Endodermal cell (in vitro differentiated cells): ENCODE data around the gene UPF1. TPM values are rescaled to one million over a fixed set of nuclear protein-coding genes. Genes with fewer than 3 reads are reported as not detected.

Experiments used
- DNase-seq: peaks from one replicate; pipeline ENCODE4 v3.0.0-alpha.2; 2017
- H3K27ac ChIP-seq: 2 replicates; pipeline ENCODE4 v1.5.1; 2013; ENCODE audit warnings: mild to moderate bottlenecking, low read depth, low read length, moderate library complexity
- H3K27me3 ChIP-seq: 2 replicates; pipeline ENCODE4 v1.6.1; 2013; ENCODE audit warnings: mild to moderate bottlenecking, low read length, moderate library complexity; ENCODE audit not compliant: insufficient read depth, control insufficient read depth, poor library complexity, severe bottlenecking
- H3K36me3 ChIP-seq: 2 replicates; pipeline ENCODE4 v1.7.0; 2013; ENCODE audit warnings: mild to moderate bottlenecking, low read length, moderate library complexity; ENCODE audit not compliant: control insufficient read depth, insufficient read depth
- H3K4me1 ChIP-seq: one replicate; pipeline ENCODE4 v1.7.0; 2013; ENCODE audit warnings: low read length; ENCODE audit not compliant: control insufficient read depth, insufficient read depth
- H3K4me3 ChIP-seq: 2 replicates; pipeline ENCODE4 v1.5.1; 2013; ENCODE audit warnings: mild to moderate bottlenecking, low read length, moderate library complexity
- H3K9ac ChIP-seq: 2 replicates; pipeline ENCODE4 v1.6.1; 2013; ENCODE audit warnings: mild to moderate bottlenecking, low read length, moderate library complexity; ENCODE audit not compliant: poor library complexity, severe bottlenecking; ENCODE audit errors: extremely low read depth
- H3K9me3 ChIP-seq: 2 replicates; pipeline ENCODE4 v1.6.1; 2013; ENCODE audit warnings: mild to moderate bottlenecking, low read length, moderate library complexity; ENCODE audit not compliant: control insufficient read depth
- H3K27ac Mint-ChIP-seq: 2 replicates; pipeline ENCODE4 v1.8.0; 2020; ENCODE audit warnings: mixed read lengths
- H3K27me3 Mint-ChIP-seq: 2 replicates; pipeline ENCODE4 v1.8.0; 2021; ENCODE audit warnings: mild to moderate bottlenecking, mixed read lengths; ENCODE audit not compliant: insufficient read depth
- H3K36me3 Mint-ChIP-seq: 2 replicates; pipeline ENCODE4 v1.8.0; 2020; ENCODE audit warnings: low read depth, mixed read lengths
- H3K4me1 Mint-ChIP-seq: 2 replicates; pipeline ENCODE4 v1.8.0; 2020; ENCODE audit warnings: mixed read lengths
- H3K4me3 Mint-ChIP-seq: 2 replicates; pipeline ENCODE4 v1.8.0; 2020; ENCODE audit warnings: mild to moderate bottlenecking, moderate library complexity, mixed read lengths
- H3K9me3 Mint-ChIP-seq: 2 replicates; pipeline ENCODE4 v1.8.0; 2020; ENCODE audit warnings: mild to moderate bottlenecking, mixed read lengths
- WGBS, 2 experiments: methylation state at CpG; one replicate each; pipeline versions ENCODE4 v1.1.5 to v1.1.7; 2013; ENCODE audit warnings: missing lambda C conversion rate in 2 of 2, mixed read lengths in 1 of 2; ENCODE audit not compliant: insufficient coverage in 1 of 2, insufficient read length in 1 of 2; 5-methylcytosine and 5-hydroxymethylcytosine counted together
- total RNA-seq, 2 donors: library from RNA; stranded (reverse); fragmentation: NEBNext Ultra II Directional in 1 of 2; extraction: Animal tissue kit (Norgen Biotek cat#: 25700) in 1 of 2; gene quantifications; 2 replicates in 1 of 2; 3 replicates in 1 of 2; pipeline ENCODE4 v1.2.1, GENCODE V29; 2021
- TF ChIP-seq, protein P1 (sequence below): fragments of 200-600 bp; sonication (generic); conservative IDR thresholded peaks from 2 replicates; pipeline ENCODE4 v1.5.0; 2021; ENCODE audit warnings: antibody characterized with exemption, mild to moderate bottlenecking

UPF1 gene
- total RNA-seq, 2 donors from 2014 or later: 82.1 to 87.3 TPM

DNA sequence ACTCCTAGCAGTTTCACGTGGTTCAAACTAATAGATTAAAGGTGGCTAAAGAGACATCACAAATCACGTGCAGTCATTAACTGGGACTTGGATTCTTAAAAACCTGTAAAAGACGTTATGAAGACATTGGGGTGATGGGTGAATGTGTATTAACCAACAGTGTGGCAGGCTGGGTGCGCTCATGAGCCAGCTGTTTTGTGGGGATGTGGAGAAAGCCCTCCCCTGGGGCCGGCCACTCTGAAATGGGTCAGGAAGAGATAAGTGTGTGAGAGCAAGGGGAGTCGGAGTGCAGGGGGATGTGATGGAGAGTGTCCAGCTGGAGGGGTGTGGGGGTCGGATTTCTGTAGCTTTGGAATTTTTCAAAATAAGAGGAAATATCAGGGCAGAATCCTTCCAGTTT lies 10.4 kb downstream of the UPF1 start:
- peaks cover 19% of the 10 kb centered on the region for H3K36me3 ChIP-seq
- Mint-ChIP-seq H3K27me3 (no peaks in the 10 kb centered on the region), H3K4me1 (peaks cover 24% of the 10 kb centered on the region), H3K4me3 (no peak overlapping the region), H3K36me3 (peaks cover 20% of the 10 kb centered on the region), H3K27ac (peak overlapping the region; percentile 33), H3K9me3 (no peaks in the 10 kb centered on the region)
- H3K27ac ChIP-seq: no peak overlapping the region
- 87 to 94% methylated on average over 6 to 7 of the region's 7 CpGs for WGBS, 2 experiments
- no peak overlapping the region for H3K4me3 ChIP-seq
- H3K4me1 ChIP-seq: peaks cover 3% of the 10 kb centered on the region
- TF ChIP-seq, protein P1, sequence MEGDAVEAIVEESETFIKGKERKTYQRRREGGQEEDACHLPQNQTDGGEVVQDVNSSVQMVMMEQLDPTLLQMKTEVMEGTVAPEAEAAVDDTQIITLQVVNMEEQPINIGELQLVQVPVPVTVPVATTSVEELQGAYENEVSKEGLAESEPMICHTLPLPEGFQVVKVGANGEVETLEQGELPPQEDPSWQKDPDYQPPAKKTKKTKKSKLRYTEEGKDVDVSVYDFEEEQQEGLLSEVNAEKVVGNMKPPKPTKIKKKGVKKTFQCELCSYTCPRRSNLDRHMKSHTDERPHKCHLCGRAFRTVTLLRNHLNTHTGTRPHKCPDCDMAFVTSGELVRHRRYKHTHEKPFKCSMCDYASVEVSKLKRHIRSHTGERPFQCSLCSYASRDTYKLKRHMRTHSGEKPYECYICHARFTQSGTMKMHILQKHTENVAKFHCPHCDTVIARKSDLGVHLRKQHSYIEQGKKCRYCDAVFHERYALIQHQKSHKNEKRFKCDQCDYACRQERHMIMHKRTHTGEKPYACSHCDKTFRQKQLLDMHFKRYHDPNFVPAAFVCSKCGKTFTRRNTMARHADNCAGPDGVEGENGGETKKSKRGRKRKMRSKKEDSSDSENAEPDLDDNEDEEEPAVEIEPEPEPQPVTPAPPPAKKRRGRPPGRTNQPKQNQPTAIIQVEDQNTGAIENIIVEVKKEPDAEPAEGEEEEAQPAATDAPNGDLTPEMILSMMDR: no peak
- no peak for DNase-seq
- H3K27me3 ChIP-seq: no peaks in the 10 kb centered on the region
- H3K9ac ChIP-seq: no peak overlapping the region
- H3K9me3 ChIP-seq: no peaks in the 10 kb centered on the region

DNA sequence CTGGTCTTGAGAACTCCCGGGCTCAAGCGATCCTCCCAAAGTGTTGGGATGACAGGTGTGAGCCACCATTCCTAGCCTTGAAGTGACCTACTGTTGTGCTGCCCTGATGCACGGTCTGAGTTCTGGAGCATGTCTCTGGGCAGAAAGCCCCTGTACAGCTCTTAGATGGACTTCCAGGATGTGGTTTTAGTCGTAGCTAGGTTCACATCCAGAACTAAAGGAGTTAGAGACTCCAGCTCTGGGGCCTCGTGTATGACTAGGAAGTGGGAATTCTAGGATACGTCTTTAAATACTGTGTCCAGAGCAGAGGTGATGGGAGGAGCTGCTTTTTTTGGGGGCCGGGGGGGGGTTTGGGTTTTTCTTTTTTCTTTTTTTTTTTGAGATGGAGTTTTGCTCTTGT lies 12.2 kb downstream of the UPF1 start:
- no peak overlapping the region for H3K4me3 ChIP-seq
- peaks cover 21% of the 10 kb centered on the region for H3K36me3 ChIP-seq
- Mint-ChIP-seq H3K4me3 (no peak overlapping the region), H3K27ac (peak overlapping the region; percentile 68), H3K4me1 (peaks cover 24% of the 10 kb centered on the region), H3K36me3 (peaks cover 21% of the 10 kb centered on the region), H3K27me3 (no peaks in the 10 kb centered on the region), H3K9me3 (no peaks in the 10 kb centered on the region)
- H3K4me1 ChIP-seq: peaks cover 3% of the 10 kb centered on the region
- DNase-seq: no peak
- H3K27me3 ChIP-seq: no peaks in the 10 kb centered on the region
- TF ChIP-seq, protein P1: no peak
- H3K9ac ChIP-seq: no peak overlapping the region
- no peaks in the 10 kb centered on the region for H3K9me3 ChIP-seq
- WGBS, 2 experiments: 91 to 95% methylated on average over 6 to 7 of the region's 7 CpGs
- no peak overlapping the region for H3K27ac ChIP-seq

DNA sequence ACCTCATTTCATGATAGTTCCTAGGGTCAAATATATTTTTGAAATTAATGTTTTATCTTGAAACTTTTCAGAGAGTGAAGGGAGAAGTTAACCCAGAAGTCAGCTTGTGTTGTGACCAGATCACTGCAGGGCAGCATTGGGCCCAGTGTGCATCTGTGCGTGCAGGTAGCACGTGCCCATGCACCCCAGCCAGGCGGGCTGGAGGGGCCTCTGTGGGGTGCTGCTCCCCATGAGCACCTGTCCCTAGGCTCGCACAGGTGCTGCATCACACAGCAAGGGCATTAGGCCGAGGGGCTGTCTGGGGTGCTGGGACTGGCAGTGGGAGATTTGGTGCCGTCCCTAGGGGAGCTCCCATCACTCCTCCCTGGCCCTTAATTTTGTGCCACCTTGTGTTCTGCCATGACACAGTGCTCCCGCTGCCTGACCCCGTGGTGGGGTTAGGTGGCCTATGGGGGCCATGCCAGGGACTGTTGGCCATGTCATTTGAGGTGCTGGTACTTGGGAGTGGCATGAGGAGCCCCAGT lies 13.1 kb downstream of the UPF1 start:
- H3K36me3 Mint-ChIP-seq: peaks cover 21% of the 10 kb centered on the region
- no peaks in the 10 kb centered on the region for H3K9me3 Mint-ChIP-seq

More for the DNA sequence above, 13.1 kb downstream of the UPF1 start:
- WGBS, 2 experiments: 95 to 100% methylated on average over 4 to 8 of the region's 8 CpGs
- no peaks in the 10 kb centered on the region for H3K27me3 Mint-ChIP-seq
- Histone ChIP-seq H3K27me3 (no peaks in the 10 kb centered on the region), H3K9ac (no peak overlapping the region), H3K9me3 (no peaks in the 10 kb centered on the region), H3K27ac (no peak overlapping the region), H3K36me3 (peaks cover 28% of the 10 kb centered on the region), H3K4me1 (peaks cover 5% of the 10 kb centered on the region), H3K4me3 (no peak overlapping the region)
- peaks cover 24% of the 10 kb centered on the region for H3K4me1 Mint-ChIP-seq
- no peak overlapping the region for H3K4me3 Mint-ChIP-seq
- H3K27ac Mint-ChIP-seq: peak overlapping the region; percentile 55
- no peak for DNase-seq
- TF ChIP-seq, protein P1: no peak
